Brain microvascular endothelial cell (primary cell): ENCODE data around the gene RCOR1.

Source experiments
- DNase-seq: peaks from one replicate; pipeline ENCODE4 v3.0.0-alpha.2; 2020
- H3K27ac ChIP-seq: fragments of 250-450 bp; sonication (Bioruptor Pico); 2 replicates; pipeline ENCODE4 v1.5.1; 2020; ENCODE audit warnings: mild to moderate bottlenecking, moderate library complexity
- H3K27me3 ChIP-seq: fragments of 250-450 bp; sonication (Bioruptor Pico); replicated peaks from 2 replicates; pipeline ENCODE4 v1.5.1; 2020; ENCODE audit warnings: mild to moderate bottlenecking
- H3K36me3 ChIP-seq: fragments of 250-450 bp; sonication (Bioruptor Pico); replicated peaks from 2 replicates; pipeline ENCODE4 v1.5.1; 2020; ENCODE audit warnings: mild to moderate bottlenecking
- H3K4me3 ChIP-seq: 2 replicates; pipeline ENCODE4 v1.5.1; 2011; ENCODE audit warnings: low read depth, mild to moderate bottlenecking, control low read depth, low read length, moderate library complexity
- CTCF ChIP-seq: IDR thresholded peaks from 2 replicates; pipeline ENCODE4 v1.5.1; 2011; ENCODE audit warnings: low read depth, mild to moderate bottlenecking, moderate library complexity, low read length, control low read depth, inconsistent platforms; ENCODE audit errors: missing control alignments
- in situ Hi-C: cut with HindIII; loops from 2 replicates; pipeline ENCODE4 v1.10.0; 2017; ENCODE audit warnings: low sequenced_read_pairs, low pct_ligation_motif_present

Gene RCOR1

GRCh38 chr14:102691763-102692162, 99.3 kb downstream of the RCOR1 start:
- no peak for DNase-seq
- no peak overlapping the region for H3K27ac ChIP-seq
- H3K27me3 ChIP-seq: no peaks in the 10 kb centered on the region
- no peak overlapping the region for H3K4me3 ChIP-seq
- no peaks in the 10 kb centered on the region for H3K36me3 ChIP-seq
- in situ Hi-C loops: no loop called here
- no peak for TF ChIP-seq CTCF

- no peak for DNase-seq
- no peak overlapping the region for H3K27ac ChIP-seq
- in situ Hi-C loops: no loop called here
Observed at GRCh38 chr14:102692334-102692733, 99.9 kb downstream of the RCOR1 start.

GRCh38 chr14:102693006-102693755, 100.7 kb downstream of the RCOR1 start:
- no peak overlapping the region for H3K4me3 ChIP-seq
- TF ChIP-seq CTCF: no peak
- no peak for DNase-seq
- in situ Hi-C loops: no loop called here
- no peak overlapping the region for H3K27ac ChIP-seq
- no peaks in the 10 kb centered on the region for H3K36me3 ChIP-seq
- H3K27me3 ChIP-seq: no peaks in the 10 kb centered on the region

More at GRCh38 chr14:102692334-102692733, 99.9 kb downstream of the RCOR1 start:
- Histone ChIP-seq H3K27me3 (no peaks in the 10 kb centered on the region), H3K4me3 (no peak overlapping the region), H3K36me3 (no peaks in the 10 kb centered on the region)
- TF ChIP-seq CTCF: no peak

- no peaks in the 10 kb centered on the region for H3K27me3 ChIP-seq
- TF ChIP-seq CTCF: peak; percentile 66
- in situ Hi-C loops: no loop called here
- H3K27ac ChIP-seq: no peak overlapping the region
- no peaks in the 10 kb centered on the region for H3K36me3 ChIP-seq
- no peak overlapping the region for H3K4me3 ChIP-seq
- DNase-seq: peak; percentile 63
Observed at GRCh38 chr14:102694530-102695166, 102.2 kb downstream of the RCOR1 start.

- H3K27ac ChIP-seq: no peak overlapping the region
- H3K27me3 ChIP-seq: no peaks in the 10 kb centered on the region
- H3K36me3 ChIP-seq: no peaks in the 10 kb centered on the region
- no peak for TF ChIP-seq CTCF
- no peak for DNase-seq
- in situ Hi-C loops: no loop called here
- H3K4me3 ChIP-seq: no peak overlapping the region
Observed at GRCh38 chr14:102695167-102695555, 102.7 kb downstream of the RCOR1 start.
